H9 (cell line): ENCODE results near the gene VILL. TPM values are rescaled to one million over a fixed set of nuclear protein-coding genes. Genes with fewer than 3 reads are reported as not detected.

ENCODE experiments used
- DNase-seq: peaks from one replicate; pipeline ENCODE4 v3.0.0-alpha.2; 2017
- H2AFZ ChIP-seq: one replicate; pipeline ENCODE4 v1.6.1; 2013; ENCODE audit warnings: mild to moderate bottlenecking, low read length, control low read depth, moderate library complexity
- H2AK5ac ChIP-seq: 2 replicates; pipeline ENCODE4 v1.6.1; 2013; ENCODE audit warnings: low read length, control low read depth, mixed read lengths; ENCODE audit not compliant: insufficient read length
- H2BK120ac ChIP-seq: one replicate; pipeline ENCODE4 v1.6.1; 2013; ENCODE audit warnings: low read depth, mild to moderate bottlenecking, low read length, control low read depth, inconsistent platforms; ENCODE audit not compliant: poor library complexity, severe bottlenecking
- H2BK12ac ChIP-seq: 2 replicates; pipeline ENCODE4 v1.6.1; 2013; ENCODE audit warnings: low read length, control low read depth, mixed read lengths, low read depth; ENCODE audit not compliant: insufficient read length
- H2BK15ac ChIP-seq: 2 replicates; pipeline ENCODE4 v1.6.1; 2013; ENCODE audit warnings: low read depth, low read length, control low read depth
- H2BK20ac ChIP-seq: one replicate; pipeline ENCODE4 v1.6.1; 2013; ENCODE audit warnings: low read depth, mild to moderate bottlenecking, low read length, control low read depth, inconsistent platforms; ENCODE audit not compliant: poor library complexity, severe bottlenecking
- H2BK5ac ChIP-seq: 2 replicates; pipeline ENCODE4 v1.6.1; 2013; ENCODE audit warnings: low read length, control low read depth, mixed read lengths; ENCODE audit not compliant: insufficient read length
- H3K14ac ChIP-seq: 2 replicates; pipeline ENCODE4 v1.6.1; 2013; ENCODE audit warnings: low read length, control low read depth; ENCODE audit not compliant: insufficient read depth
- H3K18ac ChIP-seq: 2 replicates; pipeline ENCODE4 v1.6.1; 2013; ENCODE audit warnings: low read depth, mild to moderate bottlenecking, mixed read lengths, low read length, control low read depth; ENCODE audit not compliant: insufficient read length
- H3K23ac ChIP-seq: 2 replicates; pipeline ENCODE4 v1.6.1; 2013; ENCODE audit warnings: low read length, control low read depth, mixed read lengths, low read depth; ENCODE audit not compliant: insufficient read length
- H3K23me2 ChIP-seq: 2 replicates; pipeline ENCODE4 v1.6.1; 2013; ENCODE audit warnings: low read depth, mild to moderate bottlenecking, mixed read lengths, low read length, control low read depth; ENCODE audit not compliant: insufficient read length, poor library complexity, severe bottlenecking
- H3K27ac ChIP-seq: 2 replicates; pipeline ENCODE4 v1.5.1; 2013; ENCODE audit warnings: low read length, control low read depth, mixed read lengths, low read depth; ENCODE audit not compliant: insufficient read length
- H3K27me3 ChIP-seq: 2 replicates; pipeline ENCODE4 v1.6.1; 2013; ENCODE audit warnings: low read length, control low read depth, inconsistent platforms; ENCODE audit not compliant: insufficient read depth
- H3K4ac ChIP-seq: 2 replicates; pipeline ENCODE4 v1.6.1; 2013; ENCODE audit warnings: low read depth, mild to moderate bottlenecking, control low read depth, inconsistent platforms, low read length, moderate library complexity
- H3K4me1 ChIP-seq: 2 replicates; pipeline ENCODE4 v1.6.1; 2013; ENCODE audit warnings: low read length, control low read depth, inconsistent platforms; ENCODE audit not compliant: insufficient read depth
- H3K4me2 ChIP-seq: 2 replicates; pipeline ENCODE4 v1.6.1; 2013; ENCODE audit warnings: low read length, control low read depth, mixed read lengths; ENCODE audit not compliant: insufficient read length, insufficient read depth
- H3K56ac ChIP-seq: 2 replicates; pipeline ENCODE4 v1.6.1; 2013; ENCODE audit warnings: low read depth, mild to moderate bottlenecking, mixed read lengths, low read length, control low read depth; ENCODE audit not compliant: insufficient read length
- H3K79me1 ChIP-seq: 2 replicates; pipeline ENCODE4 v1.6.1; 2013; ENCODE audit warnings: low read depth, mild to moderate bottlenecking, moderate library complexity, low read length, control low read depth, inconsistent platforms; ENCODE audit not compliant: insufficient read depth, poor library complexity, severe bottlenecking
- H3K79me2 ChIP-seq: 2 replicates; pipeline ENCODE4 v1.6.1; 2013; ENCODE audit warnings: low read length, control low read depth, inconsistent platforms; ENCODE audit not compliant: insufficient read depth
- H3K9ac ChIP-seq: 2 replicates; pipeline ENCODE4 v1.6.1; 2013; ENCODE audit warnings: low read length, control low read depth, mixed read lengths; ENCODE audit not compliant: insufficient read length; ENCODE audit errors: extremely low read depth
- H3K9me3 ChIP-seq: one replicate; pipeline ENCODE4 v1.6.1; 2013; ENCODE audit warnings: low read depth, low read length, inconsistent platforms; ENCODE audit not compliant: control insufficient read depth
- H3T11ph ChIP-seq: one replicate; pipeline ENCODE4 v1.6.1; 2013; ENCODE audit warnings: mild to moderate bottlenecking, low read length, control low read depth, inconsistent platforms
- H4K20me1 ChIP-seq: one replicate; pipeline ENCODE4 v1.6.1; 2013; ENCODE audit not compliant: control insufficient read depth, insufficient read length, insufficient read depth
- H4K5ac ChIP-seq: 2 replicates; pipeline ENCODE4 v1.6.1; 2013; ENCODE audit warnings: low read depth, mild to moderate bottlenecking, mixed read lengths, low read length, control low read depth; ENCODE audit not compliant: insufficient read length
- H4K8ac ChIP-seq: replicated peaks from 2 replicates; pipeline ENCODE4 v1.6.1; 2013; ENCODE audit warnings: low read length, control low read depth, mixed read lengths, low read depth; ENCODE audit not compliant: insufficient read length
- H4K91ac ChIP-seq: 2 replicates; pipeline ENCODE4 v1.6.1; 2013; ENCODE audit warnings: low read depth, mild to moderate bottlenecking, moderate library complexity, mixed read lengths, low read length, control low read depth; ENCODE audit not compliant: insufficient read length
- H3K27ac Mint-ChIP-seq, 3 experiments: 2 replicates in 2 of 3; 3 replicates in 1 of 3; pipeline ENCODE4 v1.8.0; 2020 to 2021; ENCODE audit warnings: mixed read lengths in 3 of 3, mild to moderate bottlenecking in 1 of 3, moderate library complexity in 1 of 3
- H3K27me3 Mint-ChIP-seq: 2 replicates; pipeline ENCODE4 v1.8.0; 2021; ENCODE audit warnings: low read depth, mild to moderate bottlenecking, moderate library complexity, mixed read lengths
- H3K36me3 Mint-ChIP-seq, 3 experiments: 2 replicates in 2 of 3; 3 replicates in 1 of 3; pipeline ENCODE4 v1.8.0; 2020 to 2021; ENCODE audit warnings: low read depth in 3 of 3, mixed read lengths in 3 of 3; ENCODE audit not compliant: insufficient read depth in 1 of 3
- H3K4me1 Mint-ChIP-seq, 2 experiments: 2 replicates each; pipeline ENCODE4 v1.8.0; 2020; ENCODE audit warnings: mixed read lengths in 2 of 2
- H3K4me3 Mint-ChIP-seq, 2 experiments: 2 replicates in 1 of 2; 3 replicates in 1 of 2; pipeline ENCODE4 v1.8.0; 2020 to 2021; ENCODE audit warnings: mild to moderate bottlenecking in 2 of 2, mixed read lengths in 2 of 2, moderate library complexity in 1 of 2
- H3K9me3 Mint-ChIP-seq, 2 experiments: 2 replicates in 1 of 2; 3 replicates in 1 of 2; pipeline ENCODE4 v1.8.0; 2020; ENCODE audit warnings: mild to moderate bottlenecking in 2 of 2, mixed read lengths in 2 of 2, moderate library complexity in 1 of 2
- CTCF ChIP-seq: fragments of 200-600 bp; sonication (generic); conservative IDR thresholded peaks from 3 replicates; pipeline ENCODE4 v1.8.0; 2021; ENCODE audit warnings: antibody characterized with exemption, mild to moderate bottlenecking
- WGBS: extraction: QIAGEN DNeasy Blood & Tissue Kit; methylation state at CpG from one replicate; pipeline ENCODE4 v1.1.7; 2013; ENCODE audit warnings: missing lambda C conversion rate, low lambda C conversion rate, mixed read lengths; ENCODE audit not compliant: insufficient read length; ENCODE audit errors: extremely low coverage; 5-methylcytosine and 5-hydroxymethylcytosine counted together
- total RNA-seq: library from RNA; stranded (reverse); gene quantifications from 2 replicates; pipeline ENCODE4 v1.2.1, GENCODE V29; 2021

The VILL gene
- total RNA-seq, 1 experiment from 2014 or later, result 3.2 TPM

GRCh38 chr3:37943126-37943525 lies 47.5 kb upstream of the VILL start:
- Histone ChIP-seq H2AK5ac (no peak overlapping the region), H3K23ac (no peak overlapping the region), H2BK120ac (no peak overlapping the region), H2BK12ac (no peak overlapping the region), H3K79me2 (0 out of 2 replicates have a peak, but pooled peaks cover 2% of the 10 kb centered on the region), H3K9me3 (no peaks in the 10 kb centered on the region), H2BK15ac (no peak overlapping the region), H3K27ac (no peak overlapping the region), H3K4ac (no peak overlapping the region), H3K79me1 (no peaks in the 10 kb centered on the region), H2BK5ac (no peak overlapping the region), H4K20me1 (no peaks in the 10 kb centered on the region), H3K56ac (no peak overlapping the region), H4K5ac (no peak overlapping the region), H3K4me2 (no peak overlapping the region), H4K91ac (no peak overlapping the region), H2BK20ac (no peak overlapping the region), H4K8ac (no peak overlapping the region), H3K27me3 (no peaks in the 10 kb centered on the region), H3K23me2 (no peaks in the 10 kb centered on the region), H3T11ph (no peak overlapping the region), H3K14ac (no peak overlapping the region), H3K4me1 (peaks cover 3% of the 10 kb centered on the region; the same call in 1 of the 2 replicates), H2AFZ (no peak overlapping the region), H3K9ac (no peak overlapping the region), H3K18ac (no peak overlapping the region)
- Mint-ChIP-seq H3K4me3 (no peak overlapping the region), H3K36me3 (peaks cover 0 to 5% (median 3%) of the 10 kb centered on the region in 3 experiments; a peak in 2 of 7 replicates), H3K4me1 (peaks cover 20 to 22% of the 10 kb centered on the region in 2 experiments), H3K27ac (peak overlapping the region in 1 of 3 experiments; percentile 50; a peak in 1 of 7 replicates), H3K9me3 (no peaks in the 10 kb centered on the region), H3K27me3 (no peaks in the 10 kb centered on the region)
- DNase-seq, result no peak
- no peak for TF ChIP-seq CTCF
- no CpG with 5 or more reads among the region's 4 CpGs for WGBS
